Activated T-helper 1 cell treated with anti-CD3 and anti-CD28 coated beads, Interleukin-2, amount 50 U/mL, for 16 hours (primary cell): ENCODE data around the gene UGT2A1.
"Not testable (repeated sequence)": the region's sequence is repeated elsewhere in the genome, so short reads cannot be mapped to it uniquely, and the experiment has no call there.

Experiments
- DNase-seq, 2 donors: peaks; one replicate each; pipeline ENCODE4 v3.0.0-alpha.2; 2020; ENCODE audit warnings: low read depth in 1 of 2, low spot score in 1 of 2

Gene UGT2A1

DNA sequence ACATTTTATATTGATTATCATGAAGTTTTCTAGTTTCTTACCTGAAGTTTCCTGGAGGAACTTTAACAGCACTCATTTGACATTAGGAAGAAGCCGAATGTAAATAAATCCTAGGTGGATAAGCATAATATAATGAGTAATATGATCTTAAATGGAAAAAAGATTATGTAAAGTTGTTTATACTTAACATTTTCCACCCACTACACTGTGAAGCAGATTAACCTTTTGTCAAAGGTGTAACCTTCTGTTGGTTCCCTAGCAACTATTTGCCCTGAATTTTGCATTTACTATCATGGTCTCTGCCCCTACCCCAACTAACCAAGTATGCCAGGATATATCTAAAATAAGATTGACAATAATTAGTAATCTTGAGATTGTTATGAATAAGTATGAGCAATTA, at the start of gene UGT2A1:
TSS of gene UGT2A1 (minus strand) at position 101 of the 400 bp plus-strand sequence. CDS start 5,603 bp downstream, outside the sequence.
- DNase-seq: no peak

DNA sequence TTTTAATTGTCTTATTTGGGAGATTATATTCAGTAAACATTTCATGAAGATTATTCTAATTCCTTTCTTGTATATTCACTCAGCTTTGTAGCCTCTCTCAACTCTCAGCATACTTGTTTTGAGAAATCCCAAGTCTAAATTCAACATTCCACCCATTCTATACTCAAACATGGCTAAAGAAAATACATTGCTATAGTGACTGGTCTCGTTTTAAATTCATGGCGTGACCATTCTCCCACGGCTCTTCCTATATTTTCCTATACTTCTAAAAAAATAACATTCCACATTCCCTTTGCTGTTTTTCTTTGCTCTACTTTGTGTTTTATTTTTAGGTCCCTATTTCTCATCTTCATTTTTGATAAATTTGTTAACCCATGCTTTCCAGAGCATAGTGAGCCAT, 49.2 kb upstream of the UGT2A1 start:
- no peak for DNase-seq

DNA sequence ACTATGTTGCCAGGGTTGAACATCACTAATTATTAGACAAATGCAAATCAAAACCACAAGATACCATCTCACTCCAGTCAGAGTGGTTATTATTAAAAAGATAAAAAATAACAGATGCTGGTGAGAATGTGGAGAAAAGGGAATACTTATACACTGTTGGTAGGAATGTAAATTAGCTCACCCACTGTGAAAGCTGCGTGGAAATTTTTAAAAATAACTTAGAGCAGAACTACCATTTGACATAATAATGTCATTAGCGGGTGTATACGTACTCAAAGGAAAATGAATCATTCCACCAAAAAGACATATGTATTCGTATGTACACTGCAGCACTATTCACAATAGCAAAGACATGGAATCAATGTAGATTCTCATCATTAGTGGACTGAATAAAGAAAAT, 48.6 kb upstream of the UGT2A1 start:
- no peak for DNase-seq

DNA sequence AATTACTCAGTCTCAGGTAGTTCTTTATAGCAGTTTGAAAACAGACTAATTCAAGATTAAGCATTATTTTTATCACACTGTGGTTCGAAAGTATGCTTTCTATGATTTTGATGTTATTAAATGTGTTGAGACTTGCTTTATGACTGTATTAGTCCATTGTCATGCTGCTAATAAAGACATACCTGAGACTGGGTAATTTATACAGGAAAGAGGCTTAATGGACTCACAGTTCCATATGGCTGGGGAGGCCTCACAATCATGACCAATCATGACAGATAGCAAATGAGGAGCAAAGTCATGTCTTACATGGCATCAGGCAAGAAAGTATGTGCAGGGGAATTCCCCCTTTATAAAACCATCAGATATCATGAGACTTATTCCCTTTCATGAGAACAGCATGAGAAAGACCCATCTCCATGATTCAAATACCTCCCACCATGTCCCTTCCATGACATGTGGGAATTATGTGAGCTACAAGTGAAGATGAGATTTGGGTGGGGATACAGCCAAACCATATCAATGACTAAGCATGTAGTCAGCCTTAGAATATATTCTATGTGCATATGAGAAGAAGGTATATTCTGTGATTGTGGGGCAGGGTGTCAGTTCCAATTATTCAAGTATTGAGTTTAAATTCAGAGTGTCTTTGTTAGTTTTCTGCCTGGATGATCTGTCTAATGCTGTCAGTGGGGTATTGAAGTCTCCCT, 44.6 kb upstream of the UGT2A1 start:
- no peak for DNase-seq

DNA sequence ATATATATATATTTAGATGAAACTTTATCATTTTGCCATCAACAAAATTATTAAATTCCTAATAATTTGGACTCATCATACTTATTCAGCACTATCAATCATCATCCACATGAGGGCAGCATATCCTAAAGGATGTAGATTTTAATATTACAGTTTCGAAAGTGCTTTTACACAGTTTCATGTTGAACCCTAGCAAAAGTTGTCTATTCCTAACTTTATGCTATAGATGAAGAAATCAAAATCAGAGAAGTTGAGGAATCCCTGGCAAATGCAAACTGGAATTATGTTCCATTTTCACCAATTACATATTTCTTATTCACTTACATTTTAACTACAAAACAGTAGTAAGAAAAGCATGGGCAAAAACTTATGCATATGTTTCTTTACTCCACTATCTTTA, 36.6 kb upstream of the UGT2A1 start:
- DNase-seq: no peak

DNA sequence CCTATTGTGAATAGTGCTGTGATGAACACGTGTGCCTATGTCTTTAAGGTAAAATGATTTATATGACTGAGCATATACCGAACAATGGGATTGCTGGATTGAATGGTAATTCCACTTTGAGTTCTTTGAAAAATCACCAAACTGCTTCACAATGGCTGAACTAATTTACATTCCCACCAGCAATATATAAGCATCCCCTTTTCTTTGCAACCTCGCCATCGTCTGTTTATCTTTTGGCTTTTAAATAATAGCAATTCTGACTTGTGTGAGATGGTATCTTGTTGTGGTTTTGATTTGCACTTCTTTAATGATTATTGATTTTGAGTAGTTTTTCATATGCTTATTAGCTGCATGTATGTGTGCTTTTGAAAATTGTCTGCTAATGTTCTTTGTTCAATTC, 31.8 kb upstream of the UGT2A1 start:
- no peak for DNase-seq

DNA sequence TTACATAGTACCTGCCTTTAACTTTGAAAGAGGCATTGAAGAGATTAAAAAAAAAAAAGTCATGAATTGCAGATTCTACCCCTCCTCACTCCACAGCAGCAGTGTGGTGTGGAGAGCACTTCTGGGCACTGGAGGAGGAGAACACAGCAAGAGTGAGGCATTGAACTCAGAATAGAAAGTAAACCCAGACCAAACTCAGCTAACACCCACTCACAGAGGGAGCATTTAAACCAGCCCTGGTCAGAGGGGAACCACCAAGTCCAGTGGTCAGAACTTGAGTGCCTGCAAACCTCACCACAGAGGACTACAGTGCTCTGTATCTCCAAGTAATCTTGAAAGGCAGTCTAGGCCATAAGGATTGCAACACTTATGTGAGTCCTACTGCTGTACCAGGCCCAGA, 15.6 kb upstream of the UGT2A1 start:
- no peak for DNase-seq

DNA sequence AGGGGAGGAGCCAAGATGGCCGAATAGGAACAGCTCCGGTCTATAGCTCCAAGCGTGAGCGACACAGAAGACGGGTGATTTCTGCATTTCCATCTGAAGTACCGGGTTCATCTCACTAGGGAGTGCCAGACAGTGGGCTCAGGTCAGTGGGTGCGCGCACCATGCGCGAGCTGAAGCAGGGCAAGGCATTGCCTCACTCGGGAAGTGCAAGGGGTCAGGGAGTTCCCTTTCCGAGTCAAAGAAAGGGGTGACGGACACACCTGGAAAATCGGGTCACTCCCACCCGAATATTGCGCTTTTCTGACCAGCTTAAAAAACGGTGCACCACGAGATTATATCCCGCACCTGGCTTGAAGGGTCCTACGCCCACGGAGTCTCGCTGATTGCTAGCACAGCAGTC, 11.0 kb upstream of the UGT2A1 start:
- DNase-seq: not testable (repeated sequence)

DNA sequence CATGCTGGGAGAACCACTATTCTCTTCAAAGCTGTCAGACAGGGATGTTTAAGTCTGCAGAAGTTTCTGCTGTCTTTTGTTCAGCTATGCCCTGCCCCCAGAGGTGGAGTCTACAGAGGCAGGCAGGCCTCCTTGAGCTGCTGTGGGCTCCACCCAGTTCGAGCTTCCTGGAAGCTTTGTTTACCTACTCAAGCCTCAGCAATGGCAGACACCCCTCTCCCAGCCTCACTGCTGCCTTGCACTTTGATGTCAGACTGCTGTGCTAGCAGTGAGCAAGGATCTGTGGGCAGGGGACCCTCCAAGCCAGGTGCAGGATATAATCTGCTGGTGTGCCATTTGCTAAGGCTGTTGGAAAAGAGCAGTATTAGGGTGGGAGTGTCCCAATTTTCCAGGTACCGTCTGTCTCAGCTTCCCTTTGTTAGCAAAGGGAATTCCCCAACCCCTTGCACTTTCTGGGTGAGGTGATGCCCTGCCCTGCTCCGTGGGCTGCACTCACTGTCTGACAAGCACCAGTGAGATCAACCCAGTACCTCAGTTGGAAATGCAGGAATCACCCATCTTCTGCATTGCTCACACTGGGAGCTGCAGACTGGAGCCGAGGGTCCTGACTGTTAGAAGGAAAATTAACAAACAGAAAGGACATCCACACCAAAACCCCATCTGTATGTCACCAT, 8.2 kb upstream of the UGT2A1 start:
- not testable (repeated sequence) for DNase-seq

DNA sequence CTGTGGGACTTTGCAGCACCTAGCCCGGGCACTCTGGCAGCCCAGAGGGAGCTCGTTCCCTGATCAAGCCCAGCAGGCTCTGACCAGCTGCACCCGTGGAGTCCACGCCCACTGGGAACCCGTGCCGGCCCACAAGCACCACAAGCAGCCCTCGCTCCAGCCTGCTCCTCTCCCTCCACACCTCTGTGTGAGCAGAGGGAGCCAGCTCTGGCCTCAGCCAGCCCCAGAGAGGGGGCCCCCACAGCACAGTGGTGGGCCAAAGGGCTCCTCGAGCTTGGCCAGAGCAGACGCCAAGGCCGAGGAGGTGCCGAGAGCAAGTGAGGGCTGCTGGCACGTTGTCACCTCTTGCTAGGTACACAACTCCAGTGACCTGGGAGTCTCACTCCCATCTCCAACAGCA, 5.1 kb upstream of the UGT2A1 start:
- DNase-seq: no peak

DNA sequence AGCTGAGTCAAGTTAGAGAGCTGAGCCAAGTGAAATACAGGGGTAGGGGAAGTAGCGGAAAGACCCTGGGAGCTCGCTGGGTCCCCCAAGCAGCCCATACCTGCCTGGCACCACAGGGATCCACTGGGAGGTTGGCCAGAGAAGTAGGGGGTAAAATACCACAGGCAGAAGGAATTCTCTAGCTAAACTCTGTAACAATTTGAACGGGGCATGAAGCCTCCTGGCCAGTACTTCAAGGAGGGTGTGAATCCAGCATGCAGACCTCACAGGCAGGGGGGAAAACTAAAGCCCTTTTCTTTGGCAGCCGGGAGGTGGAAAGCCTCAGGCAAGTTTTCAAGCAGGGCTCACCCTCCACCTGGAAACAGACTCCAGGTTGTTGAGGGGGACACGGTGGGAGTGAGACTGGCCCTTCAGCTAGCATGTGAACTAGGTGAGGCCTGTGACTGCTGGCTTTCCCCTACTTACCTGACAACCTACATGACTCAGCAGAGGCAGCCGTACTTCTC, 3.7 kb upstream of the UGT2A1 start:
- no peak for DNase-seq

DNA sequence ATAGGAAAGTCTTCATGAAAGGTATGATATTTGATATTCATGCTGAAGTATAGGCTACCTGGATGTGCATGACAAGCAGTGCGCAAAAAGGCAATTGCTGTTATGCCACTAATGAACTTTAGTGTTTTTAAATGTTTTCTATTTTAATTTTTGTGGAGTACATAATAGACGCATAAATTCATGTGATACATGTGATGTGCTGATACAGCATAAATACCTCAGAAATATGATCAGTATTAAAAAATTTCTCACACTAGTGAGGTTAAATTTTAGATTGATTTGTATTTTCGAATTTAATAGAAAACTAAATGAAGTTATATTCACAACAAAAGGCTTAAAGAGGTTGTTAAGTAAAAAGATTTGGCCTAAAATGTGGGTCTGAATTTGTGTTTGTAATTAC, 2.2 kb downstream of the UGT2A1 start:
- no peak for DNase-seq

DNA sequence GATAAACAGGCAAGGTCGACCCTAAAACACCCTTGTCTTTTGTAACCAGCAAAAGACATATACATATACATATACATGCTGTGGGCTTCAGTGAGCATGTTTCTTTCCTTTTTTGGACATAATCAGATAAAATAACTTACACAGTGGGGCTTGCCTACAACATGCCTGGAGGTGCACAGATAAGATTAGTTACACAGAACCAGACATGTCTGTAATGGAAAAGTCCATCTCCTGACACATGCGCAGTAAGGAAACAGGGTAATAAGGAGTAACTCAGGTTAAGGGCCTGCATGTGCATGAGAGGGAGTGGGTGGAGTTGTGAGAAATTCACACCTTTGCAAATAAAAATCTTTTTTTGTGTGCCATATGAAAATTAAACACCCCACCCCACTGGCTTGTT, 3.4 kb downstream of the UGT2A1 start:
- DNase-seq: no peak

DNA sequence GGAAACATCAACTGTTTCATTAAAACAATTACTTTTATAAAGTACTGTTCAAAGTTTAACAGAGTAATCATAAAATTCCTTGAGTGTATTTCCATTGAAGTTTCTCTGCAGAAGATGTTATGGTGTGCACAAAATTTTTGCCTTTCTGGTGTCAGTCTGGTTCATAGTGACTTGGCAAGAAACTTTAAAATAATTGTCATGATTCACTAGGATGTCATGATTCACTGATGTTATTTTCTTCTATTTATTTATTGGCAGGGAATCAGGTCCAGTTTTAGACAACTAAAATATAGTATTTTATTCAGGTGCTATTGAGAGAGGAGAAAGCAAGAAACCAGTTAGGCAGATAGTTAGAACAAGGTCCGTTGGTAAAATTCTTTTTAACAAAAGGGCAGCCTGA, 3.8 kb downstream of the UGT2A1 start:
- DNase-seq: no peak

DNA sequence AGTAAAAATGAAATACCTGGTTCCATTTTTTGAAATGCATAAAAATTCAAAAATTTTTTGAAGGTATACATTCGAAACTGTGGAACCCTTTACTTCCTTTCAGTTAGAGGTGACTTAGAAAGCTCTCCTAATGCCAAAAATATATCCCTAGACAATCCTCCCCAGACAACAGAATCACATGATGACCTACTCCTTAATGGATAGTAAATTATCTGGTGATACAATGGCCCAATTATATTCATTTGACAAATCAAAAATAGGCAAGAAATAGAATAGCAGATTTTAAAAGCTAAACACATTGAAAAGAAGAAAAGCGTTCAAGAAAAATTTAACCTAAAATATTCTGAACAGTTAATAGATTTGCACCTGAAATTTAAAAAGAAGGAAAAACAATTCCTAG, 10.1 kb downstream of the UGT2A1 start:
- DNase-seq: no peak

DNA sequence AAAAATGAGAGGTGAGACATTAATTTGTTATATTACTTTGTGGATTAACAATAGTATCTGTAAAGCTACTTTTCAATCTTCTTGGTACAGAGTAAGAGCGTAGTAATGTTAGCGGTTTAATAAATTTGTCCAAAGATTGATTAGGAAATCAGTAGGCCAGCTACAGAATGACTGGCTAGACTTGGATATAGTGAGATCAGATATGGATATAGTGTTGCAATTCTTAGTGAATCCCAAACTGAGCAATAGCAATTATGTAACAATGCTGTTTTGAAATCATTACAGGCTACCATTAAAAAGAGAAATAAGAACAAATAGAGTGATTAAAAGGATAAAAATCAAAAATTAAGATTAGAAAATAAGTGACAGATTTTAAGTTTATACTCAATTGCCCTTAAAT, 12.8 kb downstream of the UGT2A1 start:
- DNase-seq: no peak

DNA sequence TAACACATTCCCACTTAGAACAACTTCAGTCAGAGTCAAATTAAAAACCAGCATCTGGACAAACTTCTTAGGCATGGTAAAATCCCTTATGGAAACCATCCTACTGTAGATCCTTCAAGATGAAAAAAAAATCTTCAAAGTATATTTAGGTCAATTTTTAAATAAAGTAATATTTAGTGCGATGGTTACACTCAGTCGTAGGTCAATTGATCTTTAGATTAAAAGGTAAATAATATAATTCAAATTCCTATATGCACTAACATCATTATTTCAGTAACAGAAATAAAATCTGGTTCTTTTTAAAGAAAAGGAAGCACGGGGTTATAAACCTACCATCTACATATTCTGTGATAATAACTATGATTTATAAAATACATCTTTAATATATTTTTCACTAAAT, 13.5 kb downstream of the UGT2A1 start, which contains the start of gene UGT2A2:
TSS of gene UGT2A2 (minus strand) at position 101 of the 400 bp plus-strand sequence. CDS start at position 99, 2 bp downstream.
- DNase-seq: no peak

DNA sequence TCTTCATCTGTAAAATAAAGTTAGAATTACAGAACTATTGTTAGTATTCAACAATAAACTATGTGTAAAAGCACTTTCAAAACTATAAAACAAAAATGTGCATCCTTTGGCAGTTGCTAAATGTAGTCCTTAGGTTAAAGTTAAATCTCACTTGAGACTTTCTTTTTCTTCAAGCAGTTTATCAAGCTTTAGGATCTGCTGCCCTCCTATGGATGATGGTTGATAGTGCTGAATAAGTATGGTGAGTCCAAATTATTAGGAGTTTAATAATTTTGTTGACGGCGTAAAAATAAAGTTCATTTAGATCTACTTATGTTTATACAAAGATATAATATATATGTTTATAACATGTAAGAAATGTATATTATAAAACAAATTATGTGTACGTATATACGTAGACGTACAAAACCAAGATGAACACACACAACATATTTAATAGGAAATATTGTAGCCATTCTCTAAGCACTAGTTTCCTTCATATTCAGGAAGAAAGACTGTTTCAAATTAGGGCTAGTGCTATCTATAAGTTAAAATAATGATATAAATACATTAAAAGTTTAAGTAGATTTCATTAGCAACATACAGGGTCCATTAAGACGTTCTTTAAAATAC, 35.9 kb downstream of the UGT2A1 start:
- DNase-seq: no peak

DNA sequence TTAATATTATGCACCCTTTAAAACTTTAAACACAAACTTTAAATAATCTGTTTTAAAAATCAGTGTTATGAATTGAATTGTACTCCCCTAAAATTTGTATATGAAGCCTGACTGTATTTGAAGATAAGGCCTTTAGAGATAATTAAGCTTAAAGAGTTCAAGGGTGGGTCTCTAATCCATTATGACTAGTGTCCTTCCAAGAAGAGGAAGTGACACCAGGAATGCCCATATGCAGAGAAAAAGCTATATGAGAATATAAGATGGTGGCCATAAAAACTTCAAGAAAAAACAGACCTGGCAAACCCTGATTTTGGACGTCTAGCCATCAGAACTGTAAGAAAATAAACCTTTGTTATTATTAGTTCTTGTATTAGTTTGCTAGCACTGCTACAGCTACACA, 42.6 kb downstream of the UGT2A1 start:
- no peak for DNase-seq

DNA sequence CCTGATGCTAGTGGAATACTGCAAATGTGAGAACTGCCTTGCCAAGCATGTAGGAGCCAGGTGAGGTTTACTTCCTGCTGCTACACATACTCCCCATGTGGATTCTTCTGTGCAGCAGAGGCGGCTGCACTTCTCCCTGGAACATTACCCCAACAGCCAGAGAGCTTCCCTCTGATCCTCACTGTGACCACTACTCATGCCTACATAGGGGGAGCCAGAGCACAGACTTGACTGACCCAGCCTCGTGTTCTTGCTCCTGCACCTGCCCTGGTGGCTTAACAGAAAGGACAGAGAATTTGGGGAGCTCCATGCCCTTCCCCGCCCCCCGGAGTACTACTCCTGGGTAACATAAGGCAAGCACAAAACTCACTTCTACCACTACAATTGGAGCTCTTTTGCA, 52.0 kb downstream of the UGT2A1 start:
- no peak for DNase-seq

DNA sequence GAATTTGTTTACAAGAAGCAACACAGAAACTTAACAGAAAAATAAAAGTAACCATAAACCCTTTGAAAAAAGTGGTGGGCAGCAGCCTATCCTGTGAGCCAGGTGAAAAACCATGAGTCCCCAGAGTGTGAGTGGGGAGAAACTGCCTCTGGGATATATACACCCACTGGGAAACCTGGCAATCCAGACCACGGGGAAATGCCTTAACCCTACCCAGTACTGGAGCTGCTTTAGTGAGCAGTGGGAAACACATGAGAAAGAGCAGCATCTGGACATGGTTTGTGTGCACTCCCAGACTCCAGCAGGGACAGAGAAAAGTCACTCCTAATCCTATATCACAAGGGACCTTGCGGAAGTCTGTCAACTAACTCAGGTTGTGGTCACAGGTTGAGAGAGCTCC, 53.0 kb downstream of the UGT2A1 start:
- no peak for DNase-seq

DNA sequence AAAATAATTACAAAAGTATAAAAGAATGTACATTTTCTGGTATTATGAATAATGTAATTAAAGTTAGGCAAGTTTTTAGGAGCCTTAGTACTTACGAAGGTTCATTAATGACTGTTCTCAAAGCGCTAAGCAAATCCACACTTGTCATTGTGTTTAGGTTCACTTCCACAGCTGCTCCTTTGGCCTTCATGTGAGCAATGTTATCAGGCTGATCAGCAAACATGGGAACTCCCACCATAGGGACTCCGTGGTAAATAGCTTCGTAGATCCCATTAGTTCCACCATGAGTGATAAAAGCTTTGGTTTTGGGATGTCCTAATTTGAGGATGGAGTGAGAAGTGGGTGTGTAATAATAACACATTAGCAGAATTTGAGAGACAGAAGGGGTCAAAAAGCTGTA, 58.7 kb downstream of the UGT2A1 start:
- DNase-seq: no peak
